Measurements from ENCODE around the gene CABP5.

Gene CABP5

DNA sequence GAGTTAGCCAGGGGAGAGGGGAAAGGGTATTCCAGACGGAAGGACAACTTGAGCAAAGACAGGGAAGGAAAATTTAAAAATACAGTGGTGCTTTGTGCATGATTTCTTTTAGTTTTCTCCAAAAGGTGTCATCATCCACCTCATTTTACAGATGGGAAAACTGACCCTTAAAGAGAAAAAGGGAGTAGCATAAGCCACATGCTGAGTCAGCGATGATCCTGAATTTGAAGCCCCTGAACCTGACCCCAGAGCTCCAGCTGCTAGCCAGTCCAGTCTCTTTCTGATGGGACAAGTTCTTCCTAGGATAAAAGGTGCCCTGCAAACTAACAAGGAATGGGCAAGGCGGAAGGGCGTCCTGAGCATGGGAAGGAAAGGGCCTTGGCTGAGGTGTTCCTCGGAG lies 10.3 kb downstream of the CABP5 start:
- in situ Hi-C loops (cut with HindIII; ENCODE audit: low sequenced_read_pairs) = no loop called here

DNA sequence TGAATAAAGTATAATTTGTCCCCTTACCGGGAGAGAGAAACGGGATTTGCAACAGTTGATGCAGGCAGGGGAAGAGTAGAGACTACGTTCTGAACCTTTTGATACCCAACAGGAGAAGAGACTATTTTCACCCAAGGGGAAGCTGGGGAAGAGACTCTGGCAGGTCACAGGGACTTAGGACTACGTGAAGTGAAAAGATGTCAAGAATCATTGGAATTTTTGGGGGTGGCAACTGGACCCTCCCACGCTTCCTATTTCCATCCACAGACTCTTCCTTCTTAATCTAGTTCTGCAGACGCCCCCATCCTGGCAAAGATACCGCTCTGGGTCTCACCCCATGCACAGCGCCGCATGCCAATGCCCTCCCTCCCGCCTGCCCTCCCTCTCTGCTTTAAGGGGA lies 13.8 kb downstream of the CABP5 start:
- in situ Hi-C loops (cut with HindIII; ENCODE audit: low sequenced_read_pairs) = no loop called here

DNA sequence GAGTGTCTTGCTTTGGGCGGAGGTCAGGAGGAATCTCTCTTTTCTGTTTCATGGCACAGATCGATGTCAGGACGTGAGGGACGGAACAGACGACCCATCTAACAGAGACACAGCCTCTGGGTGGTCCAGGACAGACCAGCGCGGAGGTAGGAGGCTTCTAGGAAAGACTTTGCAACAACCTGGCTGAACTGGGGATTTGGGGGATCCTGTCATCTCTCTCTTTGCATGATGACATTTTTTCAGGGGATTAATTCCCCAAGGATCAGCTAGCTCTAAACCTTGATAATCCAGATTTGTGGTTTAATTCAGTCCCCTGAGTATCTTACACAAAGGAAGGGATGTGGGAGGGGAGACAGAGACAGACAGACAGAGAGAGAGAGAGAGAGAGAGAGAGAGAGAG lies 14.4 kb downstream of the CABP5 start:
- in situ Hi-C loops (cut with HindIII; ENCODE audit: low sequenced_read_pairs) = no loop called here

DNA sequence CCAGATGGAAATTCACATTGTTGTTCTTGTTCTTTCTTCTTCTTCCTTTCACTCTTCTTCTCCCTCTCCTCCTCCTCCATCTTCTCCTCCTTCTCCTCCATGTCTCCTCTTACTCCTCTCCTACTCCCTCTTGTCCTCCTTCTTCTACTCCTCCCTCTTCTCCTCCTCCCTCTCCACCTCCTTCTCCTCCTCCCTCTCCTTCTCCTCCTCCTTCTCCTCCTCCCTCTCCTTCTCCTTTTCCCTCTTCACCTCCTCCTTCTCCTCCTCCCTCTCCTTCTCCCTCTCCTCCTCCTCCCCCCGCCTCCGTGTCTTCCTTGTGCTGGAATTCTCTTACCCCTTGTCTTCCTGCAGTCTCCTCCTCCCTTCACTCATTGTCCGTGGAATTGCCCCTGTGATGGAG lies 18.4 kb downstream of the CABP5 start:
- in situ Hi-C loops (cut with HindIII; ENCODE audit: low sequenced_read_pairs) = no loop called here

DNA sequence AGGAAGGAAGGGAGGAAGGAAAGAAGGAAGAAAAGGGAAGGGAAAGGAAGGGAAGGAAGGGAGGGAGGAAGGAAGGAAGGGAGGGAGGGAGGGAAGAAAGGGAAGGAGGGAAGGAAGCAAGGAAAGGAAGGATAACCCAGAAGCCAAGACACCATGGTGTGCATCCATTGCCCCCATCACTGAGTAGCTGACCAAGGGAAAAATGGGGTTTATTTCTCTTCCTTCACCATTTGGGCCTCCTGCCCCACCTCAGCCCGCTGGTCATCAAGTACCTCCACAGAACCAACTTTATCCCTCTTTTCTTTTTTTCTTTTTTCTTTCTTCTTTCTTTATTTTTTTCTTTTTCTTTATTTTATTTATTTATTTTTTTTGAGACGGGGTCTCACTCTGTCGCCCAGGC lies 20.4 kb downstream of the CABP5 start:
- in situ Hi-C loops (cut with HindIII; ENCODE audit: low sequenced_read_pairs) = no loop called here

DNA sequence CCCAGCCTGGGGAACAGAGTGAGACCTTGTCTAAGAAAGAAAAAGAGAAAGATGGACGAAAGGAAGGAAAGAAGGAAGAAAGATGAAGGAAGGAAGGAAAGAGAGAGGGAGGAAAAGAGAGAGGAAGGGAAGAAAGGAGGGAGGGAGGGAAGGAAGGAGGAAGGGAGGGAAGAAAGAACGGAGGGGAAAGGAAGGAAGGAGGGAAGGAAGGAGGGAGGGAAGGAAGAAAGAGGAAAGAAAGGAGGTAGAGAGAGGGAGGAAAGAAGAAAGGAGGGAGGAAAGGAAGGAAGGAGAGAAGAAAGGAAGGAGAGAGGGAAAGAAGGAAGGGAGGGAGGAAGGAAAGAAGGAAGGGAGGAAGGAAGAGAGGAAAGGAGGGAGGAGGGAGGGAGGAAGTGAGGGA lies 20.9 kb downstream of the CABP5 start:
- in situ Hi-C loops (cut with HindIII; ENCODE audit: low sequenced_read_pairs) = no loop called here

DNA sequence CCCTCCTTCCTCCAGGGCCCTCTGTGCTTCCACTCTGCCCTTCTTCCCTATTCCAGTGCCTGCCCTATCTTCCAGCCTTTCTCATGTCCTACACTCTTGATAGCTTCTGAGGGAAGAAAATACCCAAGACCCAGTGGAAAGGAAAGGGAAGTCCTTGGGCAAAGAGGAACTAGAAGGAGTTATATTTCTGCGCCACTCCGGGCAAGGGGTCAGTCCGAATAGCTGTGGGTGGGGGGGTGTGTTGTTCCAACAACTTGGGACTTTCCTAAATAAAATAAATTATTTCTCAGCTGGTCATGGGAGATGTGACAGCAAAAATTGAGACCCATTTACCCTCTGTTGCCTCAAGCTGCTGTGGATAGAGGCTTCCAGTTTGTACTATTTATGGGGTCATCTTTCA lies 23.2 kb downstream of the CABP5 start:
- in situ Hi-C loops (cut with HindIII; ENCODE audit: low sequenced_read_pairs) = no loop called here

DNA sequence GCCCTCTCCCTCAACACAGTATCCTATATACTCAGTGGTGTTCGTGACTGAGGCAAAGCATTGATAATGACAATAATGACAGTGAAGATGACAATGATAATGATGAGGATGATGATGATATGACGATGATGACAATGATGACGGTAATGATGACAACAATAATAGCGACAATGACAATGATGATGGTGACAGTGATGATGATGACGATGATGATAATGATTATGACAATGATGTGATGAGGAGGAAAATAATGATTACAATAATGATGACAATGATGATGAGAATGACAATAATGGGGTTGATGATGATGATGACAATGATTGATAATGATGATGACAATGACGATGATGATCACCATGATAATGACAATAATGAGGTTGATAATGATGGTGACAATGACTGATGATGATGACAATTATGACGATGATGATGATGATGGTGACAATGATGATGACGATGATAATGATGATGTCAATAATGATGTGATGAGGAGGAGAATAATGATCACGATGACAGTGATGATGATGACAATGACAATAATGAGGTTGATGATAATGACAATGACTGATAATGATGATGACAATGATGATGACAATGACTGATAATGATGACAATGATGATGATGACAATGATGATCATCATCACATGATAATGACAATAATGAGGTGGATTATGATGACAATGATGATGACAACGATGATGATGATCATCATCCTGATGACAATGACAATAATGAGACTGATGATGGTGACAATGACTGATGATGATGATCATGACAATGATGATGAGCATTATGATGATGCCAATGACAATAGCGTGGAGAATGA lies 32.7 kb downstream of the CABP5 start:
- in situ Hi-C loops (cut with HindIII; ENCODE audit: low sequenced_read_pairs) = no loop called here

DNA sequence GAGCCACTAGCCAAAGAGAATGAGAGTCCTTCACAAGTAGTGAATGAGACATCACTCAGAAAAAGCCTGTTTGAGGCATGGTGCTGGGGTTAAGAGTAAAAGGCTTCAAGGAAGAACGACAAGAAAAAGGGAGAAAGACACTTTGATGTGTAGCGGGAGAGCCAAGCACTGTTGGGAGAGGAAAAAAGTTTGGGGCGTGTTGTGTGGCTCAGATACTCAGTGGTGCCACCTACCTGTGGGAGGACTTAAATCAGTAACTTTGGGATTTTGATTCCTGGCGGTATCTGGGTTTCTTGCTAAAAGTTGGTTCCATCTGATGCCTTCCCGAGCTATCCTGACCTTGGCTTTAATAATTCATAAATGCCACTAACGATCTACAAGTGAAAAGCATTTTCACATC lies 37.1 kb downstream of the CABP5 start:
- in situ Hi-C loops (cut with HindIII; ENCODE audit: low sequenced_read_pairs) = no loop called here

DNA sequence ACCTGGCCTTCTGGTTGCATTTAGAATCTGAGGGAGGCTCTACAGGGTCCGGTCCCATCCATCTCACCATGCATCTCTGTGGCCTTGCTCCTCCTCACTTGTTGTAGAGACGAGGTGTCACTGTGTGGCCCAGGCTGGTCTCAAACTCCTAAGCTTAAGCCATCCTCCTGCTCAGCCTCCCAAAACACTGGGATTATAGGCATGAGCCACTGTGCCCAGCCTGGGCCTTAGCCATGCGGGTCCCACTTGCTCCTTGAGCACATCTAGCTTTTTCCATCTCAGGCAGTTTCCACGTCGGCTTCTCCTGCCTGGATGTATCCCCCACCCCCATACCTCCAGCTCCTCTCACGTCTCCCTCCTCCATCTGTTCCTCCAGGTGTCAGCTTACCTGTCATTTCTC lies 39.6 kb downstream of the CABP5 start:
- in situ Hi-C loops (cut with HindIII; ENCODE audit: low sequenced_read_pairs) = no loop called here

DNA sequence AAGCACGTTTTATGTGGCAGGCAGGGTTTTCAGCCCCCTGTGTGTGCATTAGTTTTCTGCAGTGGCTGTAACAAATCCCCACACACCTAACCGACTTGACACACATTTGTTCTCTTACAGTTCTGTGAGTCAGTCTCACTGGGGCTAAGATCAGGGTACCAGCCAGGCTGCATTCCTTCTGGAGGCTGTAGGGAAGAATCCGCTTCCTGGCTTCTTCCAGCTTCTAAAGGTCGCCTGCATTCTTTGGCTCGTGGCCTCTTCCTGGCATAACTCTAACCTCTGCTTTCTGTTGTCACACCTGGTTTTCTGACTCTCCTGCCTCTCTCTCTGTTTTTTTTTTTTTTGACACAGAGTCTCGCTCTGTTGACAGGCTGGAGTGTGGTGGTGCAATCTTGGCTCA lies 43.0 kb downstream of the CABP5 start:
- in situ Hi-C loops (cut with HindIII; ENCODE audit: low sequenced_read_pairs) = no loop called here

DNA sequence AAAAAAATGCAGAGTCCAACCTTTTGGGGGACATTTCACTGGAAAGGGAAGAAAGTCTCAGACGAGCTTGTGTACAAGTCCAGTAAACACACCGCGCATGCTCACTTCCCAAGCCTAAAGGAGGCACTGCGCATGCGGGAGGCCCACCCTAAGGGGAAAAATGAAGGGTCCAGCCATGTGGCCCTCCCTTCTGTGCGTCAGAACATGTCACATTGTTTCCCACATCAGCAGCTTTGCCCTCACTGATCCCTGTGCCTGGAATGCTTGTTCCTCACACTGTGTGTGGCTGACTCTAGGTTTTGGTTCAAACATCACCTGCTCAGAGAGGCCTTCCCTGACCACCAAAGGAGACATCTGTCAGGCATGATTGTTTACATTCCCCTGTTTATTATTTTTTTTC lies 45.1 kb downstream of the CABP5 start:
- in situ Hi-C loops (cut with HindIII; ENCODE audit: low sequenced_read_pairs) = no loop called here

DNA sequence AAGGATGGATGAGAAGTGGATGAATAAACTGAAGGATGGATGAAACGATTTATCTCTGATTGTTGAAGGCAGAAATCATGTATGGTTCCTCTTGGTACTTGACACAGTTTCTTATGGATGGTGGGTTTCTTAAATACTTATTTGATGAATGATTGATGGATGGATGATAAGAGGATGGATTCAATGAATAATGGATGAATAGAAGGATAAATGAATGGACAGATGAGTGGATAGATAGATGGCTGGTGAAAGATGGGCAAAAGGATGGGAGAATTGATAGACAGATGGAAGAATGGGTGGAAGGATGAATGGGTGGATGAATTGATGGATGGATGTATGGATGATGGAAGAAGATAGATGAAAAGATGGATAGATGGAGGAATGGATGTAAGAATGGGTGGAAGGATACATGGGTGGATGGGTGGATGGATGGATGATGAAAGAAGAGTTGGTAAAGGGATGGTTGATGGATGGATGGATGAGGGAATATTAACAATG lies 47.6 kb downstream of the CABP5 start:
- in situ Hi-C loops (cut with HindIII; ENCODE audit: low sequenced_read_pairs) = no loop called here

DNA sequence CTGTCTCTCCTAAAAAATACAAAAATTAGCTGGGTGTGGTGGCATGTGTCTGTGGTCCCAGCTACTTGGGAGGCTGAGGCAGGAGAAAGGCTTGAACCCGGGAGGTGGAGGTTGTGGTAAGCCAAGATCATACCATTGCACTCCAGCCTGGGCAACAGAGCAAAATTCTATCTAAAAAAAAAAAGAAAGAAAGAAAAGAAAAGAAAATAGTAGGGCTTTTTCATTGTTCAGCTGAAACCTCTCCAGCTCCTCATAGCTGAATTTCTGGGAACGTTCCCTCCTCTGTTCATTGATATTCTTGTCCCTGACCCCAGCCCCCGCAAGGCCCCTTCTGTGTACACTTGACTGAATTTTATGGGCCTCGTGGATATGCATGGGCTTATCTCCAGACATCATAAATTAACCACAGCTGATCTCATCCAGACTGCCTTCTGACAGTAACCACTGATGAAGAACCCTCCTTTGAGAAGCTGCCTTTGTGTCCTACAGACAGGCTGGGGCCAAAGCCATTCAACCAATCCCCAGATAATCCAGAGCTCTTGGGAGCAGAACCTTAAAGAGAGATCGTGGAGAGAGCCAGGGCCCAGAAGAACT lies 49.6 kb downstream of the CABP5 start, which contains the start of gene ELSPBP1:
ELSPBP1 (plus strand) TSS at position 424 of the 594 bp plus-strand sequence. CDS start 14,036 bp downstream, outside the sequence.
- in situ Hi-C loops (cut with HindIII; ENCODE audit: low sequenced_read_pairs) = no loop called here

DNA sequence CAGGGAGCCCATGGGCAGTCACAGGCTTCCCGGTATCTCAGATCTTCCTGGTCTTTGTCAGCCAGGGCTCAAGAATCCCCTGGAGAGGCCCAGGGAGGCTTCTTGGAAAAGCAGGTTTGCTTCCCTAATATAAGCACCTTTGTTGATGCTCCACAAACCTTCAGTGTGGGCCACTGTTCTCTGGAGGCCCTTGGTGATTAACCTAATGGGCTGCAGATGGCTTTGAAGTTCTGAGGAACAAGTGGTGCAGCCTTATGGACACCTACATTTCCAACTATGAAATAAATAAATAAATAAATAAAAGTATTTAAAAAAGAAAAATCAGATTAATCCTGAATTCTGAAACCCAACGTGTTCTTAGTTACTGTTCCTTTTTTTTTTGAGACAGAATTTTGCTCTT lies 51.8 kb downstream of the CABP5 start, which contains the start of gene BSPH1:
BSPH1 (minus strand) TSS at position 101 of the 400 bp plus-strand sequence; CDS start at position 12, 89 bp downstream.
- in situ Hi-C loops (cut with HindIII; ENCODE audit: low sequenced_read_pairs) = no loop called here

DNA sequence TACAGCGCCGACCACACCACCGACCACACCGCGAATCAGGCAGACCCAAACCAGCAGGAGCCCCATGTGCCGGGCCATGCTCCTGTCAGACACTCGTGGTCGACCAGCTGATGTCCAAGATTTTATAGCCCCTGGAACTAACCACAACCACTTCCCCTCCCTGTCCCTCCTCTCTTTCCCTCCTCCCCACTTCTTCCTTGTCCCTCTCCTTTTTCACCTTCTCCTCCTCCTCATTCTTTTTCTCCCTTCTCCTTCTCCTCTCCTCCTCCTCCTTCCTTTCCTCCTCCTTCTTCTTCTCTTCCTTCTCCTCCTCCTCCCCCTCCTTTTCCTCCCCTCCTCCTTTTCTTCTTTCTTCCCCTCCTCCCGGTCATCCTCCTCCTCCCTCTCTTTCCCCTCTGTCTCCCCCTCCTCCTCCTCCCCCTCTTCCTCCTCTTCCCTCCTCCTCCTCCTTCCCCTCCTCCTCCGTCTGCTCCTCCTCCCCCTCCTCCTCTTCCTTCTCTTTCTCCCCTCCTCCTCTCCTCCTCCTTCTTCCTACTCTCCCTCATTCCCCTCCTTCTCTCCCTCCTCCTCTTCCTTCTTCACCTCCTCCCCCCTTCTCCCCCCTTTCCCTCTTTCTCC lies 52.6 kb downstream of the CABP5 start:
- in situ Hi-C loops (cut with HindIII; ENCODE audit: low sequenced_read_pairs) = no loop called here
